Panc1 (cell line): ENCODE results near the gene KDM7A. TPM values are rescaled to one million over a fixed set of nuclear protein-coding genes. Genes with fewer than 3 reads are reported as not detected.

Source experiments
- ATAC-seq: fragments of 200-7000 bp; cut with Tn5 transposase; 2 replicates; pipeline ENCODE4 v1.9.1; 2020; ENCODE audit warnings: mild to moderate bottlenecking, moderate library complexity
- BruUV-seq: library from RNA; stranded (reverse); fragments of 400-500 nt; replicated peaks from 2 replicates; lab custom pipeline; 2021; lab: Mats Ljungman, UMichigan
- CTCF ChIA-PET: fragments of 300-600 bp; sonication (Branson Sonifier 250); formaldehyde crosslinking; loops from one replicate; lab custom pipeline; 2022; ENCODE audit warnings: antibody characterized with exemption; lab: Charles Lee
- POLR2A ChIA-PET: fragments of 300-600 bp; sonication (Branson Sonifier 250); formaldehyde crosslinking; loops from one replicate; lab custom pipeline; 2022; ENCODE audit warnings: antibody characterized with exemption; lab: Charles Lee
- DNase-seq: peaks from one replicate; pipeline ENCODE4 v3.0.0-alpha.2; 2010; ENCODE audit warnings: low read depth, low spot score
- H3K27ac ChIP-seq: 2 replicates; pipeline ENCODE4 v1.5.1; 2011; ENCODE audit warnings: mild to moderate bottlenecking, low read length, inconsistent platforms
- H3K27me3 ChIP-seq: fragments of 200-500 bp; sonication (Bioruptor generic); 2 replicates; pipeline ENCODE4 v1.6.0; 2014; ENCODE audit warnings: low read length, inconsistent platforms; ENCODE audit not compliant: control insufficient read depth, insufficient read depth
- H3K36me3 ChIP-seq: fragments of 200-500 bp; sonication (Bioruptor generic); 2 replicates; pipeline ENCODE4 v1.5.1; 2014; ENCODE audit warnings: inconsistent platforms, mild to moderate bottlenecking, low read length, moderate library complexity; ENCODE audit not compliant: control insufficient read depth, insufficient read depth
- H3K4me1 ChIP-seq: 2 replicates; pipeline ENCODE4 v1.5.1; 2011; ENCODE audit warnings: inconsistent platforms, mild to moderate bottlenecking, low read length, moderate library complexity; ENCODE audit not compliant: control insufficient read depth, insufficient read depth
- H3K4me3 ChIP-seq, 2 experiments: 2 replicates each; pipeline ENCODE4 v1.5.1; 2011 to 2012; ENCODE audit warnings: low read depth in 2 of 2, low read length in 2 of 2, mild to moderate bottlenecking in 2 of 2, inconsistent platforms in 1 of 2, moderate library complexity in 1 of 2
- H3K9me3 ChIP-seq: fragments of 200-500 bp; sonication (Bioruptor generic); 2 replicates; pipeline ENCODE4 v1.5.1; 2014; ENCODE audit warnings: low read depth, mild to moderate bottlenecking, inconsistent platforms, low read length, moderate library complexity; ENCODE audit not compliant: control insufficient read depth, insufficient read depth
- CTCF ChIP-seq: fragments of 450-650 bp; IDR thresholded peaks from 2 replicates; pipeline ENCODE4 v1.5.1; 2017; ENCODE audit warnings: mild to moderate bottlenecking
- POLR2AphosphoS5 ChIP-seq: IDR thresholded peaks from 2 replicates; pipeline ENCODE4 v1.6.1; 2012; ENCODE audit warnings: mild to moderate bottlenecking, low read depth, low read length, moderate library complexity
- SIN3A ChIP-seq: IDR thresholded peaks from 2 replicates; pipeline ENCODE4 v1.6.1; 2012; ENCODE audit warnings: low read depth, mild to moderate bottlenecking, low read length, moderate library complexity, borderline replicate concordance; ENCODE audit not compliant: insufficient read depth
- TCF7L2 ChIP-seq: IDR thresholded peaks from 2 replicates; pipeline ENCODE4 v1.6.1; 2011; ENCODE audit warnings: mild to moderate bottlenecking, low read depth, low read length, inconsistent platforms
- in situ Hi-C: cut with HindIII; loops from 2 replicates; pipeline ENCODE4 v1.10.0; 2016; ENCODE audit warnings: low sequenced_read_pairs, low pct_unique_long_range_greater_than_20kb
- intact Hi-C: fragments of 100-400 bp; cut with micrococcal nuclease; formaldehyde crosslinking; loops from one replicate; pipeline ENCODE4 v1.10.0; 2022; ENCODE audit not compliant: unreplicated experiment
- total RNA-seq: library from RNA; stranded (reverse); gene quantifications from one replicate; pipeline ENCODE4 v1.2.1, GENCODE V29; 2021; ENCODE audit not compliant: unreplicated experiment
- TF ChIP-seq, protein P1 (sequence below), 2 experiments: IDR thresholded peaks; 2 replicates each; pipeline ENCODE4 v1.6.1; 2011 to 2012; ENCODE audit warnings: low read depth in 2 of 2, control low read depth in 1 of 2, low read length in 1 of 2, mild to moderate bottlenecking in 1 of 2, moderate library complexity in 1 of 2; ENCODE audit not compliant: insufficient read depth in 1 of 2

KDM7A gene
- total RNA-seq, 1 experiment from 2014 or later, result 3.6 TPM

DNA sequence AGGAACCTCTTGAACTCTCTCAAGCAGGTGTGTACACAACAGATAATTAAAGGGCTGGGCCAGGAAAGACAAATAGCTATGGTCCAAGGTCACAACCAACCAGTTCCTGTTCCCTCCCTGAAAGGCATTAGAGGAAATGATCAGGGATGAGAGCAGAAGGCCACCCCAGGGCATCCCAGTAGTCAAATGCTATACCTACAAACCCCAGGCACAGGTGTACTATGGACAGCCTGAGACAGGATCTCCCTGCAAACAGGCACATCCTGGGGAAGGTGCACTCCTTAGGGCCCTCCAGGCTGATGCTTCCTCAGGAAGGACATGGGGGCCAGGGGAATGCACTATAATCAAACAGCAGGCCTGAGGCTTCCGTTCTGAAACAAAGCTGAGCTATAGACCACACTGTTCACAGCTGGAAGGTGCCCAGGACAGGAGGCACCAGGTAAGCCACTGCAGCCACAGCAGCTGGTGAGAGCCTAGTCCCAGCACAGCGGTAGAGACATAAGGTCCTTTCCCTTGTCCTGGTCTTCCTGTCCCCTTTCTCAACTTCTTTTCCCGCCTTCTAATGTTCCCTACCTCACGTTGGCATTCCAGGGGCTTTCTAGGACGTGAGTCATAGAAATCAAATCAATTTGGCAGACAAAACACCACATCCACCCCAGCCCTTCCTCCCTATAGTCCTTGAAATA, 127.3 kb downstream of the KDM7A start:
- ChIA-PET CTCF (no interaction called here), POLR2A (no interaction called here)
- ATAC-seq (peak; percentile 48; the same call in 1 of the 2 replicates), DNase-seq (no peak)
- no peaks in the 10 kb centered on the region for H3K27me3 ChIP-seq
- in situ Hi-C loops (no loop called here), intact Hi-C loops (no loop called here)
- H3K27ac ChIP-seq, result no peak overlapping the region
- no peak overlapping the region for H3K4me3 ChIP-seq
- H3K9me3 ChIP-seq, result no peaks in the 10 kb centered on the region
- H3K36me3 ChIP-seq, result peaks cover 4% of the 10 kb centered on the region
- BruUV-seq, result no TSS peak
- no peak for TF ChIP-seq SIN3A
- no peak for TF ChIP-seq TCF7L2
- TF ChIP-seq, protein P1, sequence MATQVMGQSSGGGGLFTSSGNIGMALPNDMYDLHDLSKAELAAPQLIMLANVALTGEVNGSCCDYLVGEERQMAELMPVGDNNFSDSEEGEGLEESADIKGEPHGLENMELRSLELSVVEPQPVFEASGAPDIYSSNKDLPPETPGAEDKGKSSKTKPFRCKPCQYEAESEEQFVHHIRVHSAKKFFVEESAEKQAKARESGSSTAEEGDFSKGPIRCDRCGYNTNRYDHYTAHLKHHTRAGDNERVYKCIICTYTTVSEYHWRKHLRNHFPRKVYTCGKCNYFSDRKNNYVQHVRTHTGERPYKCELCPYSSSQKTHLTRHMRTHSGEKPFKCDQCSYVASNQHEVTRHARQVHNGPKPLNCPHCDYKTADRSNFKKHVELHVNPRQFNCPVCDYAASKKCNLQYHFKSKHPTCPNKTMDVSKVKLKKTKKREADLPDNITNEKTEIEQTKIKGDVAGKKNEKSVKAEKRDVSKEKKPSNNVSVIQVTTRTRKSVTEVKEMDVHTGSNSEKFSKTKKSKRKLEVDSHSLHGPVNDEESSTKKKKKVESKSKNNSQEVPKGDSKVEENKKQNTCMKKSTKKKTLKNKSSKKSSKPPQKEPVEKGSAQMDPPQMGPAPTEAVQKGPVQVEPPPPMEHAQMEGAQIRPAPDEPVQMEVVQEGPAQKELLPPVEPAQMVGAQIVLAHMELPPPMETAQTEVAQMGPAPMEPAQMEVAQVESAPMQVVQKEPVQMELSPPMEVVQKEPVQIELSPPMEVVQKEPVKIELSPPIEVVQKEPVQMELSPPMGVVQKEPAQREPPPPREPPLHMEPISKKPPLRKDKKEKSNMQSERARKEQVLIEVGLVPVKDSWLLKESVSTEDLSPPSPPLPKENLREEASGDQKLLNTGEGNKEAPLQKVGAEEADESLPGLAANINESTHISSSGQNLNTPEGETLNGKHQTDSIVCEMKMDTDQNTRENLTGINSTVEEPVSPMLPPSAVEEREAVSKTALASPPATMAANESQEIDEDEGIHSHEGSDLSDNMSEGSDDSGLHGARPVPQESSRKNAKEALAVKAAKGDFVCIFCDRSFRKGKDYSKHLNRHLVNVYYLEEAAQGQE (IDR thresholded peaks at IDR 0.05; ENCODE audit: insufficient read depth in 1 of 2, low read depth in 2 of 2, low read length in 1 of 2), result no peak
- no peak for TF ChIP-seq CTCF
- no peak for TF ChIP-seq POLR2AphosphoS5
- H3K4me1 ChIP-seq, result no peaks in the 10 kb centered on the region

GRCh38 chr7:140048989-140049338, 127.8 kb downstream of the KDM7A start:
- POLR2A ChIA-PET, result no interaction called here
- no peak for TF ChIP-seq POLR2AphosphoS5
- TF ChIP-seq SIN3A, result no peak
- TF ChIP-seq, protein P1 (IDR thresholded peaks at IDR 0.05; ENCODE audit: insufficient read depth in 1 of 2, low read depth in 2 of 2, low read length in 1 of 2), result no peak
- no peak for TF ChIP-seq TCF7L2
- no peak for TF ChIP-seq CTCF
- no TSS peak for BruUV-seq
- Histone ChIP-seq H3K27me3 (no peaks in the 10 kb centered on the region), H3K9me3 (no peaks in the 10 kb centered on the region), H3K4me3 (no peak overlapping the region), H3K4me1 (no peaks in the 10 kb centered on the region), H3K36me3 (peaks cover 4% of the 10 kb centered on the region), H3K27ac (no peak overlapping the region)
- no peak for DNase-seq
- in situ Hi-C loops (no loop called here), intact Hi-C loops (no loop called here)
- CTCF ChIA-PET, result no interaction called here
- ATAC-seq, result no peak
